Measurements from ENCODE around the gene DUSP3. TPM values are rescaled to one million over a fixed set of nuclear protein-coding genes. Genes with fewer than 3 reads are reported as not detected.

Gene DUSP3
- total RNA-seq, 1 donor from 2014 or later = 293 TPM

- H3K4me3 ChIP-seq = no peak overlapping the region
- TF ChIP-seq, protein P1, sequence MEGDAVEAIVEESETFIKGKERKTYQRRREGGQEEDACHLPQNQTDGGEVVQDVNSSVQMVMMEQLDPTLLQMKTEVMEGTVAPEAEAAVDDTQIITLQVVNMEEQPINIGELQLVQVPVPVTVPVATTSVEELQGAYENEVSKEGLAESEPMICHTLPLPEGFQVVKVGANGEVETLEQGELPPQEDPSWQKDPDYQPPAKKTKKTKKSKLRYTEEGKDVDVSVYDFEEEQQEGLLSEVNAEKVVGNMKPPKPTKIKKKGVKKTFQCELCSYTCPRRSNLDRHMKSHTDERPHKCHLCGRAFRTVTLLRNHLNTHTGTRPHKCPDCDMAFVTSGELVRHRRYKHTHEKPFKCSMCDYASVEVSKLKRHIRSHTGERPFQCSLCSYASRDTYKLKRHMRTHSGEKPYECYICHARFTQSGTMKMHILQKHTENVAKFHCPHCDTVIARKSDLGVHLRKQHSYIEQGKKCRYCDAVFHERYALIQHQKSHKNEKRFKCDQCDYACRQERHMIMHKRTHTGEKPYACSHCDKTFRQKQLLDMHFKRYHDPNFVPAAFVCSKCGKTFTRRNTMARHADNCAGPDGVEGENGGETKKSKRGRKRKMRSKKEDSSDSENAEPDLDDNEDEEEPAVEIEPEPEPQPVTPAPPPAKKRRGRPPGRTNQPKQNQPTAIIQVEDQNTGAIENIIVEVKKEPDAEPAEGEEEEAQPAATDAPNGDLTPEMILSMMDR (IDR thresholded peaks at IDR 0.05; ENCODE audit: borderline replicate concordance) = no peak
- no peaks in the 10 kb centered on the region for H3K9me3 ChIP-seq (replicated peaks)
- no peak for DNase-seq
- peak overlapping the region; percentile 43 for H3K27ac ChIP-seq (replicated peaks)
- peaks cover 28% of the 10 kb centered on the region for H3K4me1 ChIP-seq
- intact Hi-C loops (cut with micrococcal nuclease) = no loop called here
- H3K36me3 ChIP-seq = peaks cover 92% of the 10 kb centered on the region
- no peaks in the 10 kb centered on the region for H3K27me3 ChIP-seq (ENCODE audit: low read depth)
Observed at GRCh38 chr17:43814714-43815113, 35.9 kb upstream of the DUSP3 start.

DNA sequence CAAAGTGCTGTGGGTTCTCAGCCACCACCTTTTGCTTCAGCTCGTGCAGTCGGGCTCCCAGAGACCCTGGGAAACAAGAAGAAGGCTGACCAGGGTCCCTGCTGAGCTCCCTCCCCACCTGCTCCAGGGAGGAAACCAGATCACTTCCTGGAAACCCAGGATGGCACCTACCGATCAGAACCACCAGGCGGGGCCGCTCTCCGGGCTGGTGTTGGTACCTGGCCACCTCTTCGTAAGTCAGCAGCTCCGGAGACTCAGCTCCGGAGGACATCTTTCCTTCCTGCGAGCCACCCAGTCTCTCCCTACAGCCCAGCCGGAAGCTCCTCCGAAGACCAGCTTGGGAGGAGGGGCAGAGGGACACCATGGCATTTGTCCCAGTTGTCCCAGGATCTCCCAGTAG, 35.2 kb upstream of the DUSP3 start:
- H3K4me1 ChIP-seq = peaks cover 21% of the 10 kb centered on the region
- H3K27ac ChIP-seq (replicated peaks) = peak overlapping the region; percentile 0
- DNase-seq = no peak
- H3K4me3 ChIP-seq = no peak overlapping the region
- intact Hi-C loops (cut with micrococcal nuclease) = no loop called here
- peaks cover 90% of the 10 kb centered on the region for H3K36me3 ChIP-seq
- TF ChIP-seq, protein P1 (IDR thresholded peaks at IDR 0.05; ENCODE audit: borderline replicate concordance) = no peak
- no peaks in the 10 kb centered on the region for H3K9me3 ChIP-seq (replicated peaks)
- H3K27me3 ChIP-seq (ENCODE audit: low read depth) = no peaks in the 10 kb centered on the region

DNA sequence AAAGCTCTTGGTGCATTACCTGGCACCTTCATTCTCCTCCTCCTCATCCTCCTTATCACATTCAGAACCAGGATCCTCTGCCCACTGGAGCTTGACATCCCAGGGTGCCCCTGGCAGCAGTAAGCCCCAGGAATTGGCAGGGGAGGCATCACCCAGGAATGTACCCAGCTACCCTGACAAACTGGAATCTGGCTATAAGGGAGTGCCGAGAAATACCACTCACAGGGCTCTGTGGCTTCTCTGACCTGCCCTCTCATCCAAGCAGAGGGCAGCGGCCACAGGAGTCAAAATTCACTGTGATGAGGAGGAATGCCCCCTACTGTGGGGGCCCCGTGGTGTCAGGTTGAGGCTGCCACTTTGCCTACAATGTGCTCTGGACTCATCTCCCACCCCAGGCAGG, 34.6 kb upstream of the DUSP3 start:
- no peak for DNase-seq
- Histone ChIP-seq H3K9me3 (replicated peaks) (no peaks in the 10 kb centered on the region), H3K27ac (replicated peaks) (peak overlapping the region; percentile 3), H3K4me3 (no peak overlapping the region), H3K4me1 (peaks cover 15% of the 10 kb centered on the region), H3K36me3 (peaks cover 90% of the 10 kb centered on the region), H3K27me3 (ENCODE audit: low read depth) (no peaks in the 10 kb centered on the region)
- TF ChIP-seq, protein P1 (IDR thresholded peaks at IDR 0.05; ENCODE audit: borderline replicate concordance) = no peak
- intact Hi-C loops (cut with micrococcal nuclease) = no loop called here

GRCh38 chr17:43812396-43813265, 33.9 kb upstream of the DUSP3 start:
- no peak for DNase-seq
- Histone ChIP-seq H3K4me3 (no peak overlapping the region), H3K27ac (replicated peaks) (peak overlapping the region; percentile 3), H3K27me3 (ENCODE audit: low read depth) (no peaks in the 10 kb centered on the region), H3K4me1 (peaks cover 7% of the 10 kb centered on the region), H3K36me3 (peaks cover 96% of the 10 kb centered on the region), H3K9me3 (replicated peaks) (no peaks in the 10 kb centered on the region)
- TF ChIP-seq, protein P1 (IDR thresholded peaks at IDR 0.05; ENCODE audit: borderline replicate concordance) = no peak
- intact Hi-C loops (cut with micrococcal nuclease) = no loop called here

DNA sequence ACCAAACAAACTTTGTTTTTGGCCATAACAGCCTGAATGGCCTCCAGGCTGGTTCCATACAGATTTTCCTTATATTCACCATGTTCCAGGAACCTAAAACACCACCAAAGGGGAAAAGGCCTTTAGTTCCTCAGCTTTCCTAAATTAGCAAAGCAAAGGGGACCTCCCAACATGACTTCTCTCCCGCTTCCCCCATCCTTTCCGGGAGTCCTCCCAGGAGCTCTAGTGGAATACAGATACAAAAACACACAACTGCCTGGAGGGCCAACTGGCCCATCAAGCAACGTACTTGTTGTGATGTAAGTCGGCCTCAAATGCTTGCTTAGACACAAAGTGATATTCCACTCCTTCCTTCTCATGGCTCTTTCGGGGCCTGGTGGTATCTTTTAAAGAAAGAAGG, 32.0 kb upstream of the DUSP3 start:
- peaks cover 94% of the 10 kb centered on the region for H3K36me3 ChIP-seq
- H3K4me3 ChIP-seq = no peak overlapping the region

More for the DNA sequence above, 32.0 kb upstream of the DUSP3 start:
- DNase-seq = no peak
- no peaks in the 10 kb centered on the region for H3K4me1 ChIP-seq
- H3K27ac ChIP-seq (replicated peaks) = no peak overlapping the region
- TF ChIP-seq, protein P1 (IDR thresholded peaks at IDR 0.05; ENCODE audit: borderline replicate concordance) = no peak
- H3K9me3 ChIP-seq (replicated peaks) = no peaks in the 10 kb centered on the region
- no peaks in the 10 kb centered on the region for H3K27me3 ChIP-seq (ENCODE audit: low read depth)
- intact Hi-C loops (cut with micrococcal nuclease) = no loop called here
